Endothelial cell of umbilical vein (primary cell): Measurements from ENCODE around the gene RPL5. TPM values are rescaled to one million over a fixed set of nuclear protein-coding genes. Genes with fewer than 3 reads are reported as not detected.

Source experiments
- BruUV-seq: library from RNA; stranded (reverse); fragments of 400-500 nt; replicated peaks from 2 replicates; lab custom pipeline; 2021; lab: Mats Ljungman, UMichigan
- CTCF ChIA-PET: fragments of 300-600, 350-600 bp; sonication (Branson Sonifier 250); formaldehyde crosslinking; loops from one replicate; lab custom pipeline; 2021; ENCODE audit warnings: antibody characterized with exemption, inconsistent platforms; lab: Charles Lee
- POLR2A ChIA-PET: fragments of 300-600, 350-600 bp; sonication (Branson Sonifier 250); formaldehyde crosslinking; loops from one replicate; lab custom pipeline; 2021; ENCODE audit warnings: antibody characterized with exemption, inconsistent platforms; lab: Charles Lee
- DNase-seq: peaks from one replicate; pipeline ENCODE4 v3.0.0-alpha.2; 2011; ENCODE audit warnings: low read depth, low spot score
- FAIRE-seq: peaks from 2 replicates; lab custom pipeline; 2011; peaks lifted over from hg19 to GRCh38; lab: Jason Lieb, UNC
- H2AFZ ChIP-seq: 2 replicates; pipeline ENCODE4 v1.6.0; 2012; ENCODE audit warnings: low read depth, low read length, control low read depth, inconsistent platforms
- H3K27ac ChIP-seq: 2 replicates; pipeline ENCODE4 v1.5.1; 2011; ENCODE audit warnings: low read depth, mild to moderate bottlenecking, control low read depth, low read length, moderate library complexity; ENCODE audit not compliant: insufficient read depth
- H3K27me3 ChIP-seq, 2 experiments: 2 replicates each; pipeline versions ENCODE4 v1.6.0 to v1.6.1; 2011; ENCODE audit warnings: low read length in 2 of 2, mixed read lengths in 1 of 2; ENCODE audit not compliant: control insufficient read depth in 2 of 2, insufficient read depth in 2 of 2
- H3K36me3 ChIP-seq, 2 experiments: 2 replicates in 1 of 2; 3 replicates in 1 of 2; pipeline ENCODE4 v1.5.1; 2011; ENCODE audit warnings: low read length in 2 of 2, mild to moderate bottlenecking in 1 of 2, moderate library complexity in 1 of 2; ENCODE audit not compliant: control insufficient read depth in 2 of 2, insufficient read depth in 2 of 2; ENCODE audit errors: extremely low read depth in 1 of 2
- H3K4me1 ChIP-seq: 3 replicates; pipeline ENCODE4 v1.5.1; 2011; ENCODE audit warnings: mild to moderate bottlenecking, low read length; ENCODE audit not compliant: control insufficient read depth, insufficient read depth; ENCODE audit errors: extremely low read depth
- H3K4me2 ChIP-seq: 2 replicates; pipeline ENCODE4 v1.6.1; 2011; ENCODE audit warnings: low read length, control low read depth, mixed read lengths; ENCODE audit not compliant: insufficient read depth
- H3K4me3 ChIP-seq, 3 experiments: fragments of 200-600 bp in 1 of 3; sonication (generic), shearing (Covaris generic) in 1 of 3; replicated peaks in 1 of 3; 2 replicates each; pipeline ENCODE4 v1.5.1; 2011 to 2016; ENCODE audit warnings: control low read depth in 3 of 3, low read length in 3 of 3, mild to moderate bottlenecking in 2 of 3, inconsistent platforms in 1 of 3, low read depth in 1 of 3, moderate library complexity in 1 of 3; ENCODE audit not compliant: insufficient read depth in 1 of 3
- H3K79me2 ChIP-seq: 2 replicates; pipeline ENCODE4 v1.6.0; 2012; ENCODE audit warnings: low read length, inconsistent platforms; ENCODE audit not compliant: control insufficient read depth, insufficient read depth
- H3K9ac ChIP-seq: replicated peaks from 2 replicates; pipeline ENCODE3; 2011; ENCODE audit warnings: low read length, control low read depth; ENCODE audit not compliant: insufficient read depth; ENCODE audit errors: extremely low read depth
- H3K9me1 ChIP-seq: replicated peaks from 3 replicates; pipeline ENCODE4 v1.6.0; 2011; ENCODE audit warnings: mild to moderate bottlenecking, low read length; ENCODE audit not compliant: control insufficient read depth, insufficient read depth; ENCODE audit errors: extremely low read depth
- H3K9me3 ChIP-seq: replicated peaks from 2 replicates; pipeline ENCODE4 v1.5.1; 2012; ENCODE audit warnings: low read length, inconsistent platforms; ENCODE audit not compliant: control insufficient read depth, insufficient read depth
- H4K20me1 ChIP-seq: replicated peaks from 2 replicates; pipeline ENCODE3; 2011; ENCODE audit warnings: mild to moderate bottlenecking, low read length; ENCODE audit not compliant: control insufficient read depth, insufficient read depth; ENCODE audit errors: extremely low read depth
- CTCF ChIP-seq, 2 donors: IDR thresholded peaks; 1 replicate in 1 of 2; 2 replicates in 1 of 2; pipeline ENCODE4 v1.5.1; 2011; ENCODE audit warnings: low read length in 2 of 2, mild to moderate bottlenecking in 2 of 2, moderate library complexity in 2 of 2, control low read depth in 1 of 2, inconsistent platforms in 1 of 2, low read depth in 1 of 2; ENCODE audit not compliant: insufficient read depth in 1 of 2; ENCODE audit errors: extremely low read depth in 1 of 2
- EZH2 ChIP-seq: IDR thresholded peaks from 2 replicates; pipeline ENCODE4 v1.6.1; 2012; ENCODE audit warnings: borderline replicate concordance, low read depth, mild to moderate bottlenecking, moderate library complexity, low read length, inconsistent platforms; ENCODE audit not compliant: severe bottlenecking
- FOS ChIP-seq: IDR thresholded peaks from 2 replicates; pipeline ENCODE4 v1.6.1; 2011; ENCODE audit warnings: mild to moderate bottlenecking, low read length, moderate library complexity, borderline replicate concordance; ENCODE audit not compliant: insufficient read depth
- GATA2 ChIP-seq: IDR thresholded peaks from 2 replicates; pipeline ENCODE4 v1.7.0; 2011; ENCODE audit warnings: low read depth, mild to moderate bottlenecking, moderate library complexity, mixed read lengths, low read length; ENCODE audit not compliant: insufficient read length, insufficient read depth
- JUN ChIP-seq: IDR thresholded peaks from 2 replicates; pipeline ENCODE4 v1.6.1; 2011; ENCODE audit warnings: borderline replicate concordance, low read depth; ENCODE audit not compliant: insufficient read length, insufficient read depth
- MAX ChIP-seq: IDR thresholded peaks from 2 replicates; pipeline ENCODE4 v1.6.1; 2011; ENCODE audit not compliant: insufficient read depth, insufficient read length
- MYC ChIP-seq: IDR thresholded peaks from one replicate; pipeline ENCODE4 v1.6.1; 2011; ENCODE audit warnings: mild to moderate bottlenecking, low read depth, low read length
- POLR2A ChIP-seq: IDR thresholded peaks from 2 replicates; pipeline ENCODE4 v1.6.1; 2012; ENCODE audit warnings: low read depth, mild to moderate bottlenecking, control low read depth, low read length
- POLR2AphosphoS5 ChIP-seq: IDR thresholded peaks from 2 replicates; pipeline ENCODE4 v1.6.1; 2012; ENCODE audit warnings: low read depth, mild to moderate bottlenecking, control low read depth, low read length, moderate library complexity; ENCODE audit not compliant: insufficient read depth
- dilution Hi-C: fragments of 300-500 bp; cut with MboI; formaldehyde crosslinking; loops from one replicate; pipeline ENCODE4 v1.15.0; 2019; ENCODE audit warnings: low sequenced_read_pairs; ENCODE audit not compliant: extremely low pct_ligation_motif_present
- intact Hi-C: fragments of 100-400 bp; cut with micrococcal nuclease; formaldehyde crosslinking; loops from one replicate; pipeline ENCODE4 v1.10.0; 2022
- polyA plus RNA-seq, 4 experiments: library from polyadenylated mRNA; depleted of rRNA in 3 of 4; stranded (reverse) in 3 of 4; unstranded in 1 of 4; fragments of >200 nt; gene quantifications; 2 replicates each; pipeline versions ENCODE4 v1.2.1 to v1.2.3, GENCODE V29; 2011 to 2012; ENCODE audit warnings: missing spikeins in 1 of 4
- small RNA-seq: library from RNA; depleted of rRNA; stranded (forward); fragments of <200 nt; gene quantifications from one replicate; pipeline ENCODE3, GENCODE V24; 2012; ENCODE audit warnings: low replicate concordance, low read depth; ENCODE audit not compliant: insufficient read depth, insufficient read length
- total RNA-seq: library from RNA; stranded (reverse); gene quantifications from 2 replicates; pipeline ENCODE4 v1.2.3, GENCODE V29; 2021

The RPL5 gene
- total and polyA plus RNA-seq, 2 donors (not counting 3 experiments of a cell fraction or from before 2014, with no cell fraction given), result 1,109 to 1,237 TPM

GRCh38 chr1:92887465-92887864, 55.6 kb downstream of the RPL5 start:
- Histone ChIP-seq H3K36me3 (no peaks in the 10 kb centered on the region), H3K9me1 (no peaks in the 10 kb centered on the region), H3K27ac (no peak overlapping the region), H3K9ac (no peak overlapping the region), H4K20me1 (no peaks in the 10 kb centered on the region), H3K79me2 (no peaks in the 10 kb centered on the region), H3K27me3 (no peaks in the 10 kb centered on the region), H3K4me2 (no peak overlapping the region), H3K4me3 (no peak overlapping the region), H3K4me1 (no peaks in the 10 kb centered on the region), H3K9me3 (no peaks in the 10 kb centered on the region), H2AFZ (no peak overlapping the region)
- intact Hi-C loops, result no loop called here
- POLR2A ChIA-PET, result interaction anchor here (0.7 kb wide), 1 partner anchor 899 kb away, joined by 7 read pairs; no protein-coding TSS in a partner anchor
- FAIRE-seq, result no peak
- TF ChIP-seq GATA2, result no peak
- no peak for TF ChIP-seq POLR2A
- TF ChIP-seq MAX, result no peak
- TF ChIP-seq MYC, result no peak
- no peak for TF ChIP-seq POLR2AphosphoS5
- TF ChIP-seq FOS, result no peak
- no peak for TF ChIP-seq CTCF (IDR thresholded peaks at IDR 0.05; ENCODE audit: extremely low read depth in 1 of 2, insufficient read depth in 1 of 2, low read depth in 1 of 2, low read length in 2 of 2)
- TF ChIP-seq JUN, result no peak
- no peak for TF ChIP-seq EZH2
- dilution Hi-C loops, result no loop called here
- no TSS peak for BruUV-seq
- DNase-seq, result no peak
- CTCF ChIA-PET, result interaction anchor here (0.7 kb wide), 1 partner anchor 148 kb away, joined by 3 read pairs; no protein-coding TSS in a partner anchor

Small RNA genes lying within 50 kb of the gene (small RNA-seq; reads per million reads assigned to genes)
- not detected for gene RF00432
- gene SNORA66, result 19.9 reads per million, percentile 79 among the genes with 10 or more reads in this experiment
- not detected for gene SNORD21

Other genes with a start within 250 kb of the RPL5 start
- gene EVI5, start 46.9 kb upstream of the RPL5 start, total RNA-seq, result 26.2 and 34.4 TPM in 2 replicates
- 5.0 TPM in 2 replicates for gene EVI5, start 46.9 kb upstream of the RPL5 start, polyA plus RNA-seq
- gene DIPK1A, start 129.4 kb downstream of the RPL5 start, total RNA-seq, result 0.62 and 0.93 TPM in 2 replicates
- 0.22 and 0.25 TPM in 2 replicates for gene DIPK1A, start 129.4 kb downstream of the RPL5 start, polyA plus RNA-seq
- 40.5 and 42.6 TPM in 2 replicates for gene MTF2, start 247.2 kb downstream of the RPL5 start, total RNA-seq
- 14.4 and 20.1 TPM in 2 replicates for gene MTF2, start 247.2 kb downstream of the RPL5 start, polyA plus RNA-seq